RWPE1 (cell line): ENCODE data around the gene TSPAN13.
"Not testable (repeated sequence)": the region's sequence is repeated elsewhere in the genome, so short reads cannot be mapped to it uniquely, and the experiment has no call there.

ENCODE experiments used
- CTCF ChIA-PET: fragments of 350-600 bp; sonication (Branson Sonifier 250); formaldehyde crosslinking; extraction: SDS; loops from one replicate; lab custom pipeline; 2021; lab: Yijun Ruan, JAX
- POLR2A ChIA-PET: fragments of 400-600 bp; formaldehyde crosslinking; extraction: SDS; loops from one replicate; lab custom pipeline; 2020; ENCODE audit warnings: antibody characterized with exemption; ENCODE audit not compliant: low non-redundant PET; lab: Yijun Ruan, JAX
- DNase-seq: peaks from one replicate; pipeline ENCODE4 v3.0.0; 2012; ENCODE audit warnings: low spot score
- H3K27ac ChIP-seq: fragments of 450-650 bp; 2 replicates; pipeline ENCODE4 v1.5.1; 2017
- CTCF ChIP-seq: fragments of 450-650 bp; conservative IDR thresholded peaks from 2 replicates; pipeline ENCODE4 v1.5.1; 2017; ENCODE audit warnings: low read depth, mild to moderate bottlenecking

Gene TSPAN13

GRCh38 chr7:16764942-16765341 lies 11.4 kb downstream of the TSPAN13 start:
- DNase-seq: no peak
- no peak for TF ChIP-seq CTCF
- ChIA-PET POLR2A (no interaction called here), CTCF (no interaction called here)
- H3K27ac ChIP-seq: no peak overlapping the region

GRCh38 chr7:16765436-16765859 lies 11.9 kb downstream of the TSPAN13 start:
- no peak for TF ChIP-seq CTCF
- POLR2A ChIA-PET: no interaction called here
- DNase-seq: no peak
- no peak overlapping the region for H3K27ac ChIP-seq
- CTCF ChIA-PET: interaction anchor here (0.5 kb wide), 1 partner anchor 175 kb away, joined by 3 read pairs; no protein-coding TSS in a partner anchor

- POLR2A ChIA-PET, DNase-seq, H3K27ac ChIP-seq: not testable (repeated sequence)
- CTCF ChIA-PET: interaction anchor here (0.8 kb wide), 1 partner anchor 37 kb away, joined by 5 read pairs; no protein-coding TSS in a partner anchor
Observed at GRCh38 chr7:16769994-16770393, 16.4 kb downstream of the TSPAN13 start.

GRCh38 chr7:16770657-16771329 lies 17.2 kb downstream of the TSPAN13 start:
- TF ChIP-seq CTCF: no peak
- peak; percentile 43 for DNase-seq
- POLR2A ChIA-PET: interaction anchor here (0.6 kb wide), 1 partner anchor 55 kb away, joined by 4 read pairs; no protein-coding TSS in a partner anchor
- CTCF ChIA-PET: interaction anchor here (0.6 to 0.8 kb wide), 2 partner anchors 36 to 86 kb away, joined by 4 to 5 read pairs; no protein-coding TSS in a partner anchor
- no peak overlapping the region for H3K27ac ChIP-seq

GRCh38 chr7:16773326-16773725 lies 19.8 kb downstream of the TSPAN13 start:
- CTCF ChIA-PET: no interaction called here
- TF ChIP-seq CTCF: no peak
- no peak for DNase-seq
- POLR2A ChIA-PET: no interaction called here
- H3K27ac ChIP-seq: no peak overlapping the region

- ChIA-PET CTCF (interaction anchor here (0.6 kb wide), 1 partner anchor 533 kb away, joined by 3 read pairs; no protein-coding TSS in a partner anchor), POLR2A (no interaction called here)
- H3K27ac ChIP-seq: no peak overlapping the region
Observed at GRCh38 chr7:16773884-16774283, 20.3 kb downstream of the TSPAN13 start.

More at GRCh38 chr7:16773884-16774283, 20.3 kb downstream of the TSPAN13 start:
- TF ChIP-seq CTCF: no peak
- DNase-seq: no peak
